Hematopoietic multipotent progenitor cell treated with erythropoietin and hydrocortisone succinate and interleukin-3 and kit ligand, for 4 days (in vitro differentiated cells): ENCODE measurements around the gene GNA12.
A peak's percentile ranks its signal among the peaks of the same experiment; 100 is the strongest.
"Not testable (repeated sequence)": the region's sequence is repeated elsewhere in the genome, so short reads cannot be mapped to it uniquely, and the experiment has no call there.

Experiments
- DNase-seq: peaks from one replicate; pipeline ENCODE4 v3.0.0-alpha.2; 2015

Gene GNA12

DNA sequence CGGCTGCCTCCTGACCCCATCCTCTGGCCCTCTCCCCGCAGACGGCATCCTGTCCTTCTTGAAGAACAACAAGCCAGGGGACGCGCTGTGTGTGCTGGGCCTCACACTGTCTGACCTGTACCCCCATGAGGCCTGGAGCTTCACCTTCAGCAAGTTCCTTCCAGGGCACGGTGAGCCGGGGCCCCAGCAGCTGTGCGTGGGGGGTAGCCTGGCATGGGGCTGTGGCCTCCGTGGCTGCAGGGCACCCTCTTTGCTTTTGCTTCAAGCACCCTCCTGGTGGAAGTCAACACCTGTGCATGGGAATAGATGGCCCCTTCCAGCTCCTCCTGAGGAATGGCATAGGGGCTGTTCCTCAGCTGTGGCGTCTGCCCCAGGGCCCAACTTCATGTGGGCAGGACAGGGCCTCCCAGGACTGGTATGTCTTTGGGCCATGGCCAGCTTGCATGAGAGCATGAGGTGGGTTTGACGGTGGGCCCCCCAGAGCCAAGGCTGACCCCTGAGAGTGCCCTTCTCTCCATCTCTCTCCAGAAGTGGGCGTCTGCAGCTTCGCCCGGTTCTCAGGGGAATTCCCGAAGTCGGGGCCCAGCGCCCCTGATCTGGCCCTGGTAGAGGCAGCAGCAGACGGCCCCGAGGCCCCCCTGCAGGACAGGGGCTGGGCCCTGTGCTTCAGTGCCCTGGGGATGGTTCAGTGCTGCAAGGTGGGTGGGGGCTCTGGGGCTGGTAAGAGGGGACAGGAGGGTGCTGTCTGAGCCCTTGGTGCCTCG lies 135.4 kb downstream of the GNA12 start:
- no peak for DNase-seq

DNA sequence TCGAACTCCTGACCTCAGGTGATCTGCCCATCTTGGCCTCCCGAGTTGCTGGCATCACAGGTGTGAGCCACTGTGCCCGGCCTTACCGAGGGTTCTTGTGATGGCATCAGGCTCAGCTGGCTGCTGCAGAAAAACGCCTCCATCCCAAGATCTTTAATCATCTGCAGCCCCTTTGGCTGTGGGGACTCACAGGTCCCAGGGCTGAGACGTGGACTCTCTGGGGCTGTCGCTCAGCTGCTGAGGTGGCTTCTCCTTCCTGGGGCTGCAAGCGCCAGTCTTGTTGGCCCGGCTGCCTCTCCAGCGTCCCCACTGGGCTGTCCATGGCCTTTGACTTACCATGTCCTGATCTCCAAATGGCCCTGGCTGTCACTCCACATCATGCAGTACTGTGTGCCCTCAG lies 136.1 kb downstream of the GNA12 start:
- no peak for DNase-seq

DNA sequence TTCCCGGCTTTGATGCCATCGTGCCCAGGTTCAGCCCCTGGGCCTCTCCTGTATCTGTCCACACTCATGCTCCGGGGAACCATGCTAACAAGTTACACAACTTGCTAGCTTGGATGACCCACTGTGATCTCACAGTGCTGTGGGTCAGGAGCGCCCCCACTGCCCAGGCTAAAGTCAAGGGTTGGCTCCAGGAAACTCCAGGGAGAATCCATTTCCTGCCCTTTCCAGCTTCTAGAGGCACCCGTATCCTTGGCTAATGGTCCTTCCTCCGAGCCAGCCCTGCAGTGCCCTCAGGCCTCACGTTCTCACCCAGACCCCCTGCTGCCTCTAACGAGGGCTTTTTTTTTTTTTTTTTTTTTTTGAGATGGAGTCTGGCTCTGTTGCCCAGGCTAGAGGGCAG lies 136.6 kb downstream of the GNA12 start:
- DNase-seq: no peak

DNA sequence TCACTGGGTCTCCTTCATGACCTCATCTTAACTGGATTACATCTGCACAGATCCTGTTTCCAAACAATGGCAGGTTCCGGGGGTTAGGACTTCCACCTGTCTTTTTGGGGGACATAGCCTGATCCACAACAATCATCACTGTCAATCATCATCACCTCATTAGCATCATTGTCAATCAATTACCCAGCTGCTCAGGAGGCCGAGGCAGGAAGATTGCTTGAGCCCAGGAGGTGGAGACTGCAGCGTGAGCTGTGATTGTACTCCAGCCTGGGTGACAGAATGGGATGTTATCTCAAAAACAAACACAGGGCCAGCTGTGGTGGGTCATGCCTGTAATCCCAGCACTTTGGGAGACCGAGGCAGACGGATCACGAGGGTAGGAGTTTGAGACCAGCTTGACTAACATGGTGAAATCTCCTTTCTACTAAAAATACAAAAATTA lies 137.4 kb downstream of the GNA12 start:
- DNase-seq: no peak

DNA sequence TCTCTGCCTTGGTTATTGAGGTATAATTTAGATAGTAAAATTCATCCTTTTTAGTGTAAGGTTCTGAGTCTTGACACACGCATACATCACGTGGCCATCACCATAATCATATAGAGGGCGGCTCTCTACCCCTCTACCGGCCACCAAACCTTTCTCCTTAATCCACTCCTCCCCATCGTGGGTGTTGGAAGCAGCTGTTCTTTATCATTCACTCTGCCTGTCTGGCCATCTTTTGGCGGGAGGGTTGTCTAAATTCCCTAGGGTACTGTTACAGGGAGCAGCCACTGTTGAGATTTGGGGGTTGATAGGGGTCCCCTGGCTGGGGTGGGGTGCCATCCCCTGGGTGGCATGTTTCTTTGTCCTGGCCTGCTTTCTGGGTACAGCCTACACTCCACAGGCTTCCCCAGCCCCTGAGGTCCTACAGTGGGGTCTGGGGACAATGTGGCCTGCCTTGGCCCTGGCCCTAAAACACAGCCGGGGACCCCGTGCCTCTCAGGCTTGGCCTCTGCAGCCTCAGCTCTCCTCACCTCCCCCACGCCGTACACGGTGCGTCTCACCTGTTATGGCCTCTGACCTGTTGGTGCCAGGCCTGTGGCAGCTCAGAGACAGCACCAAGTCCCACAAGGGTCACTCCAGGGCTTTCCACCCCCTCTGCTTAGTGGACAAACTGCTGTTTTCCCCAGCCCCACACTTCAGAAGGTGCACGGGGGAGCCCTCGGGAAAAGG lies 138.6 kb downstream of the GNA12 start:
- no peak for DNase-seq

DNA sequence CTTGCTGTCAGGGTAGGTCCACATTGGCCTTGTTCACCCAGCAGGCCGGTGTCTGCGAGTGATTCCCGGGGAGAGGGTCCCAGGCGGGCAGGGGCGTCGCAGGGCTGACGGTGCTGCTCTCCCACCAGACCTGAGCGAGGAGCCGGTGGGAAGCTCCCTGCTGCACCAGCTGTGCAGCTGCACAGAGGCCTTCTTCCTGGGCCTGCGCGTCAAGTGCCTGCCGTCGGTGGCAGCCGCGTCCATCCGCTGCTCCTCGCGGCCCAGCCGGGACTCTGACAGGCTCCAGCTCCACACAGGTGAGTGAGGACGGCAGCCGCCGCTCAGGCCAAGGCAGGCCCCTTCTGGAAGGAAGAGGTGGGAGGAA lies 141.5 kb downstream of the GNA12 start:
- no peak for DNase-seq

DNA sequence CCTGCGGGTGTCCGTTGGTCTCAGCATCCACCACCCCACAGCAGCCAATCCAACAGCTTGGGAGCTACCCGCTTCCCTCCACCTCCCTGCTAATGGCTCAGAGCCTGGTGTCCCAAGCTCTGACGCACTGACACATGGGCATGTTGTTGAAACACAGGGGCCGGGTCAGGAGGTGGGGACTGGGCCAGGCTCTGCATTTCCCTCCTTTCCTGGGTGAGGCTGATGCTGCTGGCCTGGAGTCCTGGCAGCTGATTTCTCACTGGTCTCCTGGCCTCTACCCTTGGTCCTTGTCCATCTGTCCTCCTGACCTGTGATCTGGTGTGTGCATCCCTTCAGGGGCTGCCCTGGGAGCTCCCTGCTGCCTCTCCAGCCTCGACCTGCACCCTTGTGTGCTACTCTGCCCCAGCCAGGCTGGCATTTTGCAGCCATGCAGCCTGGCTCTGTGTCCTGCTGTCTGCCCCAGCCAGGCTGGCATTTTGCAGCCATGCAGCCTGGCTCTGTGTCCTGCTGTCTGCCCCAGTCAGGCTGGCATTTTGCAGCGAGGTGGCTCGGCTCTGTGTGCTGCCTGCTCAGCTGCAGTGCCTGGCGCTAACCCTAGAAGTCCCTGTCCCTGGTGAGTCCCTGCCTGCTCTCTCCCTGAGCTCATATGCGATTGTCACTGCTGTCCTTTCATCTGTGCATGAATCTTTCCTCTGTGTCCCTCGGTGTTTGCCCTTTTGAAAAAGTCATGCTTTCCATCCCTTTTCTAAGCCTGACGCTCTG lies 142.1 kb downstream of the GNA12 start:
- DNase-seq: no peak

DNA sequence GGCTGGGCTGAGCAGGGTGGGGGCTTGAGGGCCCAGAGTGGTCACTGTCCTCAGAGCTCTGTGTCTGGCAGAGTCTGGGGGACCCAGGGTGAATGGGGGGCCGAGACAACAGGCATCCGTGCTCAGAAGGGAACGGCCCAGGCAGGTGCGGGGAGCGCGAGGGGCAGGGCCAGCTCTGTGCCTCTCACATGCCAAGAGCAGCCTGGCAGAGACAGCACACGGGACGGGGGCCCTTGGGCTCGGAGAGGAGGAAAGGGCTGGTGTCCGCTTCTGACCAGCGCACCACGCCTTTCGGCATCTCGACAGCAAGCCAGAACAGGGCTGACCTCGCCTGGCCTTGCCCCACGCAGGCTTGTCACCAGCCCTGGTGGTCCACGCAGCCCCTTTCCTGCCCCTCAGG lies 142.7 kb downstream of the GNA12 start:
- no peak for DNase-seq

DNA sequence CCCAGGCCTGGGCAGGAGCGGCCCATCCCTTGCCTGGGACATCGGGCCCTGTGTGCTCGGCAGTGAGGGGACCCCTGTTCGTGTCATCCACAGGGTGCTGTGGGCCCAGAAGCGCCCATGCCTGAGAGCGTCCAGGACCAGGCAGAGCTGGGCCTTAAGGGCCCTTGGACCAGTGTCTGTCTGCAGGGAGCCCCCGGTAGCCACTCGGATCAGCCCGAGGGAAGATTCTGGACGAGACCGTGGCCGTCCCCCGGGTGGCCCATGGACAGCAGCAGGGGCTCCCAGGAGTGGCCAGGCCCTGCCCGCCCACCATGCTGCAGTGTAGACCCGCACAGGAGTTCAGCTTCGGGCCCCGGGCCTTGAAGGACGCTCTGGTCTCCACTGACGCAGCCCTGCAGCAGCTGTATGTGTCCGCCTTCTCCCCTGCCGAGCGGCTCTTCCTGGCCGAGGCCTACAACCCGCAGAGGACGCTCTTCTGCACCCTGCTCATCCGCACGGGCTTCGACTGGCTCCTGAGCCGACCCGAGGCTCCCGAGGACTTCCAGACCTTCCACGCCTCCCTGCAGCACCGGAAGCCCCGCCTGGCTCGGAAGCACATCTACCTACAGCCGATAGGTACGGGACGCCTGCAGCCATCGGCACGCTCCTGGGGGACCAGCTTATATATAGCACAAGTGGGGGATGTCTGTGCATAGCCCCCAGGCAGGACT lies 143.8 kb downstream of the GNA12 start:
- DNase-seq: no peak

DNA sequence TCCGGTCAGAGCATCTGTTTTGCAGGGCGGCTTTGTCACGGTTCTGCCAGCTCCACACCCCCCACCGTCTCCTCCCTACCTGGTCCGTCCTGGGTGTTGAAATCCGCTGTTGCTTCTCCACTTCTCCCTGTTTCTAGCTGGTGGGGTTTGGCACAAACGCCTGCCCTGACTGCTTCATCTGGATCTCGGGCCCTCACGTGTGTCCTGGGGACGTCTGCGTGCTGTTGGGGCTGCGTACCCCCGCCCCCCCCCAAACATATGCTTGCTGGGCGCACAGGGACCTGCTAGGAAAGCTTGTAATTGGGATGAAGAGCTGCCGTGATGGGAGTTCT lies 144.9 kb downstream of the GNA12 start:
- no peak for DNase-seq

DNA sequence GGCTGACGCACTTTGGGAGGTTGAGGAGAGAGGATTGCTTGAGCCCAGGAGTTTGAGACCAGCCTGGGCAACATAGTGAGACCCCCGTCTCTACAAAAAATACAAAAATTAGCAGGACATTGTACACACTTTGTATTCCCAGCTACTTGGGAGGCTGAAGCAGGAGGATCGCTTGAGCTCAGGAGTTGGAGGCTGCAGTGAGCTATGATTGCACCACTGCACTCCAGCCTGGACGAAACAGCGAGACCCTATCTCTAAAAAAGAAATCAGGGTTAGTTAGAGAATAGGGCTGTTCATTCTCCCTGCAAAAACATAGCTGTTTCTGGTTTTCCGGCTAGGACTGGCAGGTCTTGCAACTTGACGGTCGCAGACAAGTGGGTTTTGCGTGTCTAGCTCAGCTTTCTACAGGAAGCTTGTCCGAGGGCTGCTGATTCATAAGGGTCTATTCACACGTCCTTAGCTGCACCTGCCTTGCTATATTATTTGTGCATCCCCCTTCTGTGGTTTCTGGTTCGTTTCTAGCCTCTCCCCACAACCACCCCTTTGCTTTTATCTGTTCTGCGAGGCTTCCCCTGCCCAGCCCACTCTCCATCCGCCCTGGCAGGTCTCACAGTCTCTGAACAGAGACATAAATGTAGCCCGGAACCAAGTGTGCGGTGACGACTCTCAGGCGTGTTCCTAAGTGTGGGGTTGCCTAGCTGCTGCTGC lies 145.4 kb downstream of the GNA12 start:
- DNase-seq: peak; percentile 96

DNA sequence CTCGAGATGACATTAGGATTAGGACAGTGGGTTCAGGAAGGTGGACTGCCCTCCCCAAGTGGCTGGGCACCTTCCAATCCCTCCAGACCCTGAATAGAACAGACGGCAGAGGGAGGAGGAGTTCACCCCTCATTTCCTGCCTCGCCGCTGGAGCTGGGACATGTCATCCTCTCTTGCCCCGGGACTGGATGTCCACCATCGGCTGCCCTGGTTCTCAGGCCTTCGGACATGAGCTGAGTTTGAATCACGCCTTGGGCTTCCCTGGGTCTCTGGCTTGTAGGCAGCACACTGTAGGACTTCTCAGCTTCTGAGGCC lies 150.0 kb downstream of the GNA12 start:
- DNase-seq: not testable (repeated sequence)

DNA sequence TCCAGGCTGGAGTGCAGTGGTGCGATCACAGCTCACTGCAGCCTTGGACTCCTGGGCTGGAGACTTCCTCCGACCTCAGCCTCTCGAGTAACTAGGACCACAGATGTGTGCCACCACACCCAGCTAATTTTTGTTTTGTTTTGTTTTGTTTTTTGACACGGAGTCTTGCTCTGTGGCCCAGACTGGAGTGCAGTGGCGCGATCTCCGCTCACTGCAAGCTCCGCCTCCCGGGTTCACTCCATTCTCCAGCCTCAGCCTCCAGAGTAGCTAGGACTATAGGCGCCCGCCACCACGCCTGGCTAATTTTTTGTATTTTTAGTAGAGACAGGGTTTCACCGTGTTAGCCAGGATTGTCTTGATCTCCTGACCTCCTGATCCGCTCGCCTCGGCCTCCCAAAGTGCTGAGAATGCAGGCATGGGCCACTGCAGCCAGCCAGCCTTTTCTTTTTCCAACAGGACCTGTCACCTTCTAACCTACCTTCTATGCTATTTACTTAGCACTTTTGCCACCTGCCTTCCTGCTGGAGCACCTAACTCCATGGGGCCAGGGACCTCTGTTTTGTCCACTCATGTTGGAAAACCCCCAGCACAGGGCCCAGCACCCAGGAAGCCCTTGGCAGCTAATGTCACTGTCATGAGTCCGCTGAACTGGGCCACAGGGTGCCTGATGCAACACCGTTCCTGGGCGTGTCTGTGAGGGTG lies 150.5 kb downstream of the GNA12 start:
- DNase-seq: not testable (repeated sequence)

DNA sequence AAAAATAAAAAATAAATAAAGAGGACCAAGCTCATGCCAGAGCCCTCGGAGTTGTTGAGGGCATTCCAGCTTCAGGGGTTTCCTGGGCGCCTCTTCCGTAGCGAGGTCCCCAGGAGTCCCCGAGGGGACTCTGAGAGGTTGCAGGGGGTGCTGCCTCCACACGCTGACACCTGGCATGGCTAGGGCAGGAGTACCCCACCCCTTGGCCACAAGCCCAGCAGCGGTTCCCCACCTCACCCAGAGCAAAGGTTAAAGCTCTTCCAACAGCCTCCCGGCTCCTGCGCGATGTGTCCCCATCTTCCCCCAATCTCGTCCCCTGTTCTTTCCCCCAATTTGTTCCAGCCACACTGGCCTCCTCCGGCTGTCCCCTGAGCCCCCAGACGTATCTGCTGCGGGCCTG lies 151.6 kb downstream of the GNA12 start:
- DNase-seq: no peak

DNA sequence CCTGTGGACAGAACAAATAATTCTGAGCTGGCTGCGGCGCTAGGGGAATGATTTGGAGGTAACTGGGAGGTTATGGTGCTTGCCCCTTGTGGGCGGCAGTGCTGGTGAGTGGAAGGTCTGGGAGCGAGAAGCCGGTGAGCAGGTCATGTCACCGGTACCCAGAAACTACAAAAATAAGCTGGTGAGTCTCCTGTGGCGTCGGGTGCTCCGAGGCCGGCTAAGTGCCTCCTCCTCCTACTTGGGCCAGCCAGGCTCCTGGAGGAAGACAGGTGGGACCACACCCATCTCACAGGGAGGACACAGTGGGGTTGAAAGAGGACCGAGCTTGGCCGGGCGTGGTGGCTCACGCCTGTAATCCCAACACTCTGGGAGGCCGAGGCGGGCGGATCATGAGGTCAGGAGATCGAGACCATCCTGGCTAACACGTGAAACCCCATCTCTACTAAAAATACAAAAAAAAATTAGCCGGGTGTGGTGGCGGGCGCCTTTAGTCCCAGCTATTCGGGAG lies 152.1 kb downstream of the GNA12 start:
- DNase-seq: not testable (repeated sequence)

DNA sequence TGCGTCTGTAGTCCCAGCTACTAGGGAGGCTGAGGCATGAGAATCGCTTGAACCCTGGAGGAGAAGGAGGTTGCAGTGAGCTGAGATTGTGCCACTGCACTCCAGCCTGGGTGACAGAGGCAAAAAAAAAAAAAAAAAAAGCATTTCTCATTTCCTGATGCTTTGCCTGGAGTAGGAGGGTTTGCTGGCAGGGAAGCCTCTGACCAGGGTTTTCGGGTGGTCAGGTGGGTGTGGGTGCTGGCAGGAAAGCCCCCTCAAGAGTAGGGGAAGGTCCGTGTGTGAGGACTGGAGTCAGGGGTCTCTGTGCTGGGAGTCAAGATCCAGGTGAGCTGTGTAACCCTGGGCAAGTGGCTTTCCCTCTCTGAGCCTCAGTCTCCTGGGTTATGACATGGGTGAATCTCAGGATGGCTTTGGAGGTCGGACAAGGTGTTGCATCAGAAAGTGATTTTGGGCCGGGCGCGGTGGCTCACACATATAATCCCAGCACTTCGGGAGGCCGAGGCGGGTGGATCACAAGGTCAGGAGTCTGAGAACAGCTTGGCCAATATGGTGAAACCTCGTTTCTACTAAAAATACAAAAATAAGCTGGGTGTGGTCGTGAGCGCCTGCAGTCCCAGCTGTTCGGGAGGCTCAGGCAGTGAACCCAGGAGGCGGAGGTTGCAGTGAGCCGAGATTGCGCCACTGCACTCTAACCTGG lies 152.9 kb downstream of the GNA12 start:
- DNase-seq: no peak

DNA sequence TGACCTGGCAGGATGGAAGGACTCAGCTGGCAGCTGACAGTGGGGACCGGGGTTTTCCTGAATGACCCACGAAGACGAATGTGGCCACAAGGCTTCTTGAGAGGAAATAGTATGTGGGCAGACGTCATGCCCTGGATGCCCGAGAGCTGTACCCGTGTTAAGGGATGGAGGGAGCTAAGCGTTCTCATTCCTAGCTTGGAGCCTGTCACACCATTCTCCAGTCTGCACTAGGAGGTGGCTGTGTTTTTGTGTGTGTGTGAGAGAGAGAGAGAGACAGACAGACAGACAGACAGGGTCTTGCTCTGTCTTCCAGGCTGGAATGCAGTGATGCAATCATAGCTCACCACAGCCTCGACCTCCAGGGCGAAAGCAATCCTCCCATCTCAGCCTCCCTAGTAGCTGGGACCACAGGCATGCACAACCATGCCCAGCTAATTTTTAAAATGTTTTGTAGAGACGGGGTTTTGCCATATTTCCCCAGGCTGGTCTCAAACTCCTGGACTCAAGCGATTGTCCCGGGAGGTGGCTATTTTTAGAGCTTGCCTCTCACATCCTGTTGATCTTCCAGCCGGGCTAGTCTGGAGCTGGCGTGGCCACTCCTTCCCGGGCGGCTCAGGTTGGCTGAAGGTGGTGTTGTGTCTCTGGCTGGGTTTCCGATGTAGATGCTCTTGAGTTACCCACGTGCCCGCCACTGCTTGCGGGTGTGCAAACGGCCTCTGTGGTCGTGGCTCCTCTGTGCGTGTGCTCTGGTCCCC lies 154.0 kb downstream of the GNA12 start:
- no peak for DNase-seq

DNA sequence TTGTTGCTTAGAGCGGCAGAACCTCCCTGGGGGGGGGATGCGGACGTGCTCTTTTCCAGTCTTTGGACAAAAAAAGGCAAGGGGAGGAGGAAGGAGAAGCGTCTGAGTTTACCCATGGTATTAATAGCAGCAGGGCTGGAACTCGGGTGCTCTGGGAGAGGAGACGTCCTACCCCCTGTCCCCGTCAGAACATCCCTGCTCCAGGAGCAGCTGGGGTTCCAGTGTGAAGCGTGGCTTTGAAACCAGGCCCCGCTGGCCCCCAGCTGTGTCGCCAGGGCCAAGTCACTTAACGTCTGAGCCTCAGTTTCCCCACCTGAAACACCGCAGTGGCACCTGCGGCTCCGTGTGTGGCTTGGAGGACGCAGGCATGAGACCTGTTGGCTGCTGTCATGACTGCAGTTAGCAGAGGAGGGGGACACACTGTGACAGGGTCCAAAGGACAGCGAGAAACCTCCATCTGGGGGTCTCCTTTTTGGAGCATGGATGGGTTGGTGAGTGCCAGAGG lies 154.7 kb downstream of the GNA12 start:
- no peak for DNase-seq

DNA sequence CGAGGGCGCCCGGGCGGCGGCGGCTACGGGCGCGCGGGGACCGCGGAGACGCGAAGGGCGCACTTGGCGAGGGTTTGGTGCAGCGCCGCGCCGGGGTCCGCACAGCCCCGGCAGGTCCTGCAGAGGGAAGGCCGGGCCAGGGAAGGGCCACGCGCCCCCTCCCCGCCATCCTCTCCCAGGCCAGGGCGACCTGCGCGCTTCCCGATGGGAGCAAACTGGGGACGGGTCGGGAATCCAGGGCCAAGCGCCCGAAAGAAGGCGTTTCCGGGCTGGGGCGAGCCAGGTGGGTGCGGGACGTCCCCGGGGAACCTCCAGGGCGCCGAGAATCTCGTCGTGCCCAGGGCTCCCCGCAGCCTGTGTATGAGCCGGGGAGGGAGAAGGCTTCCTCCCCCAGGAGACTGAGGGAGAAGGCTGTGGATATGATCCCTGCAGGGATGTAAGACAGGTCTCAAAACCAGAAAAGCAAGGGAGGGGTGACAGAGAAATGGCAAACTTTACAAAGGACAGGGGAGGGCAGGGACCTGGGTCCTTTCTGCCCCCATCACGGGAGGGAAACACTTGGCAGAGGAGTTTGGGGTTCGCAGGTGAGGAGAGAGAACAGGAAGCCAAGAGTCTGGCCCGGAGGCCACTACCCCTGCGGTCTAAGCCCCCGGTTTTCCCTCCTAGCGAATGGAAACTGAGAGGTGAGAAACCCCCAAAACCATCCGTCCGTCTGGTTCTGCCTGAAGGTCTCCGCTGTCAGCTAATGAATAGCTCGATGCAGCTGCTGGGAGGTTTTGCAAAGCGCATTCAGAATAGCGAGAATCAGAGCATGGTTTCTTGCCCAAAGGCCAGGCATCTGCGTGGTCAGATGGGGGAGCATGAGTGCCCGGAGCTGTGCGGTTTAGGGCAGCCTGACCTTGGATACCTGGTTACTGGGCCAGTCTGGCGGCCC lies 155.4 kb downstream of the GNA12 start:
- no peak for DNase-seq
